ENCODE measurements around the gene VMP1. TPM values are rescaled to one million over a fixed set of nuclear protein-coding genes. Genes with fewer than 3 reads are reported as not detected.
"Not testable (repeated sequence)": the region's sequence is repeated elsewhere in the genome, so short reads cannot be mapped to it uniquely, and the experiment has no call there.

The VMP1 gene
- polyA plus RNA-seq, 1 experiment, result 105 TPM

GRCh38 chr17:59828478-59828760 lies 121.0 kb downstream of the VMP1 start:
- ChIA-PET CTCF (interaction anchor here (1.2 to 1.5 kb wide), 2 partner anchors 9 to 76 kb away, joined by 3 to 6 read pairs; no protein-coding TSS in a partner anchor), POLR2A (interaction anchor here (0.6 kb wide), 1 partner anchor 28 kb away, joined by 3 read pairs; no protein-coding TSS in a partner anchor)

GRCh38 chr17:59828819-59829216 lies 121.4 kb downstream of the VMP1 start:
- H3K4me3 ChIP-seq (ENCODE audit: low read depth, low read length); H3K27me3 ChIP-seq (ENCODE audit: control insufficient read depth, insufficient read depth, low read length); H3K36me3 ChIP-seq (ENCODE audit: control insufficient read depth, insufficient read depth, low read length); DNase-seq (ENCODE audit: low read depth): not testable (repeated sequence)
- POLR2A ChIA-PET, result interaction anchor here (1.0 to 1.3 kb wide), 3 partner anchors 9 to 42 kb away, joined by 3 to 6 read pairs (median 5); no protein-coding TSS in a partner anchor
- CTCF ChIA-PET, result interaction anchor here (1.2 to 1.3 kb wide), 3 partner anchors 8 to 11 kb away, joined by 3 to 4 read pairs (median 4); no protein-coding TSS in a partner anchor

More at GRCh38 chr17:59828478-59828760, 121.0 kb downstream of the VMP1 start:
- no peak for DNase-seq (ENCODE audit: low read depth)
- Histone ChIP-seq H3K27me3 (ENCODE audit: control insufficient read depth, insufficient read depth, low read length) (no peaks in the 10 kb centered on the region), H3K36me3 (ENCODE audit: control insufficient read depth, insufficient read depth, low read length) (no peaks in the 10 kb centered on the region), H3K4me3 (ENCODE audit: low read depth, low read length) (no peak overlapping the region)
- TF ChIP-seq CTCF (IDR thresholded peaks at IDR 0.05; ENCODE audit: insufficient read depth, low read depth, low read length), result no peak

- H3K4me3 ChIP-seq (ENCODE audit: low read depth, low read length), result no peak overlapping the region
- no peaks in the 10 kb centered on the region for H3K36me3 ChIP-seq (ENCODE audit: control insufficient read depth, insufficient read depth, low read length)
- ChIA-PET CTCF (interaction anchor here (1.2 to 1.3 kb wide), 4 partner anchors 8 to 75 kb away, joined by 3 to 4 read pairs (median 4); no protein-coding TSS in a partner anchor), POLR2A (interaction anchor here (1.0 to 1.3 kb wide), 3 partner anchors 8 to 43 kb away, joined by 3 to 6 read pairs (median 5); no protein-coding TSS in a partner anchor)
- peak; percentile 97 for DNase-seq (ENCODE audit: low read depth)
- no peaks in the 10 kb centered on the region for H3K27me3 ChIP-seq (ENCODE audit: control insufficient read depth, insufficient read depth, low read length)
- TF ChIP-seq CTCF (IDR thresholded peaks at IDR 0.05; ENCODE audit: insufficient read depth, low read depth, low read length), result no peak
Measured at GRCh38 chr17:59829217-59830006, 122.0 kb downstream of the VMP1 start.

- no peaks in the 10 kb centered on the region for H3K36me3 ChIP-seq (ENCODE audit: control insufficient read depth, insufficient read depth, low read length)
- no peak overlapping the region for H3K4me3 ChIP-seq (ENCODE audit: low read depth, low read length)
- POLR2A ChIA-PET, result interaction anchor here (1.2 to 1.3 kb wide), 2 partner anchors 8 to 10 kb away, joined by 5 to 6 read pairs; no protein-coding TSS in a partner anchor
- no peaks in the 10 kb centered on the region for H3K27me3 ChIP-seq (ENCODE audit: control insufficient read depth, insufficient read depth, low read length)
- no peak for DNase-seq (ENCODE audit: low read depth)
- no peak for TF ChIP-seq CTCF (IDR thresholded peaks at IDR 0.05; ENCODE audit: insufficient read depth, low read depth, low read length)
- CTCF ChIA-PET, result interaction anchor here (1.3 kb wide), 3 partner anchors 10 to 75 kb away, joined by 3 to 4 read pairs (median 4); no protein-coding TSS in a partner anchor
Measured at GRCh38 chr17:59830007-59830630, 122.7 kb downstream of the VMP1 start.

- ChIA-PET POLR2A (interaction anchor here (0.6 kb wide), 1 partner anchor 18 kb away, joined by 5 read pairs; no protein-coding TSS in a partner anchor), CTCF (interaction anchor here (1.9 kb wide), 1 partner anchor 77 kb away, joined by 5 read pairs; no protein-coding TSS in a partner anchor)
- no peak for DNase-seq (ENCODE audit: low read depth)
- H3K27me3 ChIP-seq (ENCODE audit: control insufficient read depth, insufficient read depth, low read length), result no peaks in the 10 kb centered on the region
- H3K36me3 ChIP-seq (ENCODE audit: control insufficient read depth, insufficient read depth, low read length), result no peaks in the 10 kb centered on the region
- no peak for TF ChIP-seq CTCF (IDR thresholded peaks at IDR 0.05; ENCODE audit: insufficient read depth, low read depth, low read length)
- no peak overlapping the region for H3K4me3 ChIP-seq (ENCODE audit: low read depth, low read length)
Measured at GRCh38 chr17:59830846-59831486, 123.5 kb downstream of the VMP1 start.
